Upper lobe of left lung (tissue), 4 donors: ENCODE data around the gene CNPY1.

ENCODE experiments used
- CTCF ChIP-seq, 6 experiments: fragments of 450-650 bp in 4 of 6; fragments of 200-600 bp in 2 of 6; sonication (generic) in 2 of 6; IDR thresholded peaks; one replicate each; pipeline ENCODE4 v1.5.1; 2016 to 2019; ENCODE audit warnings: antibody characterized with exemption in 6 of 6
- EP300 ChIP-seq, 4 donors: sonication (generic); formaldehyde crosslinking; IDR thresholded peaks; one replicate each; pipeline ENCODE4 v1.5.1; 2017; ENCODE audit warnings: antibody characterized with exemption in 4 of 4, control low read depth in 2 of 4
- POLR2A ChIP-seq, 4 donors: fragments of 450-650 bp; IDR thresholded peaks; one replicate each; pipeline ENCODE4 v1.5.1; 2016 to 2017; ENCODE audit warnings: antibody characterized with exemption in 4 of 4, mild to moderate bottlenecking in 2 of 4
- POLR2AphosphoS5 ChIP-seq, 2 donors: sonication (generic); formaldehyde crosslinking; IDR thresholded peaks; one replicate each; pipeline ENCODE4 v1.5.1; 2017; ENCODE audit warnings: antibody characterized with exemption in 2 of 2

- TF ChIP-seq POLR2A (IDR thresholded peaks at IDR 0.05) (no peak), EP300 (IDR thresholded peaks at IDR 0.05) (no peak), CTCF (IDR thresholded peaks at IDR 0.05) (no peak), POLR2AphosphoS5 (IDR thresholded peaks at IDR 0.05) (no peak)
These were observed 18.7 kb downstream of the CNPY1 start for GRCh38 chr7:155527664-155528063.
